Fibroblast of peridontal ligament (primary cell): ENCODE measurements around the gene CAMSAP3.

Experiments
- DNase-seq: peaks from one replicate; pipeline ENCODE4 v3.0.0-alpha.2; 2010; ENCODE audit errors: extremely low read depth

CAMSAP3 gene

GRCh38 chr19:7650148-7650547 lies 54.5 kb downstream of the CAMSAP3 start:
- no peak for DNase-seq

- DNase-seq = peak; percentile 71
These were observed 56.5 kb downstream of the CAMSAP3 start for GRCh38 chr19:7652061-7652641.

GRCh38 chr19:7654401-7654800 lies 58.7 kb downstream of the CAMSAP3 start:
- DNase-seq = no peak

DNA sequence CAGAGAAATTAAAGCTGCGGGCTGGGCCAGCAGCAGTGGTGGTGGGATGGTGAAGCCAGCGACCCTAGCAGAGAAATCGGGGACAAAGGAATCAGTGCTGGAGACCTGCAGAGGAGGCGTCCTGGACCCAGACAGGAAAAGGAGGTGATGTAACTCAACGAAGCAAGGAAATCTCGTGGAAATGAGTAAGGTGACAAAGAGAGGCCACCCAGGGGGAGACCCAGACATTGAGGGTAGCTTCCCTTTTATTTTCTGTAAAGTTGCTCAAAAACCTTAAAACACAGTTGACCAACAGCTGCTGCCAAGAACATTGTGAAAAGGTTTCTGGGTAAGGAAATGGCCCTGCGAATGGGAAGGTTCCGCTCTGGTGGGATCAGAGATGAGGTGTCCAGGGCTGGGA lies 59.9 kb downstream of the CAMSAP3 start:
- DNase-seq = no peak

DNA sequence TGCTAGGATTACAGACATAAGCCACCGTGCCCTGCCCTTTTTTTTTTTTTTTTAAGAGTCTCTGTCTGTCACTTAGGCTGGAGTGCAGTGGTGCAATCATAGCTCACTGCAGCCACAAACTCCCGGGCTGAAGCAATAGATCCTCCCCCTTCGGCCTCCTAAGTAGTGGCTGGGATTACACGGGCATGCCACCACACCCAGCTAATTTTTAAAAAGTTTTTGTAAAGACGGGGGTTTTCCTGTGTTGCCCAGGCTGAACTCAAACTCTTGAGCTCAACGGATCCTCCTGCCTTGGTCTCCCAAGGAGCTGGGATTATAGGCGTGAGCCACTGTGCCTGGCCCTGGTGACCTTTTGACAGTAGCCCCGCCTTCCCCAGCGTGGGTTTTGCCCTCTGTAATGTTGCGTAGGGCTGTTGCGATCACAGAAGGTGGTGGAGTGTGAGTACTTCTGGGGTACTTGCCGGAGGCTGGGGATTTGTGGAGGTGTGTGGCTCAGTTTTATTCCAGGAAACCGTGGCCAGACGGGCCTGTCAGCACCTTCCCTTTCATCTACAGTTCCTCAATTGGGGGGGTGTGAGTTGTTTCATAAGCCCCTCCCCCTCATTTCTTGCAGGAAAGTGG lies 61.6 kb downstream of the CAMSAP3 start:
- DNase-seq = peak; percentile 23

- peak; percentile 13 for DNase-seq
These were observed 62.6 kb downstream of the CAMSAP3 start for GRCh38 chr19:7658219-7658686.

DNA sequence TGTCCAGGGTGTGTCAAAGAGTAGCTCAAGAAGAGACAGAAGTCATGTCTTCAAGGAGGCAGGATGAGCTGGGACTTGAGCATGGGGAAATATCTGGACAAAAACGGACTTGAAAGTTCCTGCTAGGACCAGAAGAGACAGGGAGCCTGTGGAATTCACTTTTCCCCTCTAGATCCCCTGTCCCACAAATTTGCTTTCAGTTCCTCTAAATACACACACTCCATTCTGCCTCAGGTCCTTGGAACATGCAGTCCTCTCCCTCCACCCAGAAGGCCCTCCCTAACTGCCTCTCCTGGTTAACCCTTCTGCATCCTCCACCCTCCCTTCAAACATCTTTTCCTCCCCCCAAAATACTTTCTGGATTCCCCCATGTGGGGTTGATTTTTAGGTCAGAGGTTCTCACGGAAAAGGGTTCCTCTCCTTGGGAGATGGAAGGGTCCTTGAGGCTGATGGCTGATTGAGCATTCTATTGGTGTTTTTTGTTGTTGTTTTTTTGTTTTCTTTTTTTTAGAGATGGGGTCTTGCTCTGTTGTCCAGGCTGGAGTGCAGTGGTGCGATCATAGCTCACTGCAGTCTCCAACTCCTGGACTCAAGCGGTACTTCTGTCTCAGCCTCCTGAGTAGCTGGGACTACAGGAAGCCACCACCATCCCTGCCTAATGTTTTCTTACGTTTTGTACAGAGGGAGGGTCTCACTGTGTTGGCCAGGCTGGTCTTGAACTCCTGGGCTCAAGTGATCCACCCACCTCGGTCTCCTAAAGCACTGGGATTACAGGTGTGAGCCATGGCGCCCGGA lies 66.3 kb downstream of the CAMSAP3 start:
- DNase-seq = no peak

DNA sequence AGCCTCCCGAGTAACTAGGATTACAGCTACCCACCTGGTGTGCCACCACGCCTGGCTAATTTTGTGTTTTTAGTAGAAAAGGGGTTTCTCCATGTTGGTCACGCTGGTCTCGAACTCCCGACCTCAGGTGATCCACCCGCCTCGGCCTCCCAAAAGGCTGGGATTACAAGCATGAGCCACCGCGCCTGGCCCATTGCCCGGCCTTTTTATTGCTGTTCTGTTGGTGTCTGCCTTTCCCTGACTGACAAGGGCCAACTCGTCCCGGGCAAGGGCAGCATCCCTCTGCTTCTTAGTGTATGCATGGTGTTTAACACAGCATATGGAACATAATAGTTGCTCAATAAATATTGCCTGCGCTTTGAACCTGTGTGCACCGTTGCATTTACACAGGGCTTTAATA lies 67.0 kb downstream of the CAMSAP3 start:
- DNase-seq = no peak

DNA sequence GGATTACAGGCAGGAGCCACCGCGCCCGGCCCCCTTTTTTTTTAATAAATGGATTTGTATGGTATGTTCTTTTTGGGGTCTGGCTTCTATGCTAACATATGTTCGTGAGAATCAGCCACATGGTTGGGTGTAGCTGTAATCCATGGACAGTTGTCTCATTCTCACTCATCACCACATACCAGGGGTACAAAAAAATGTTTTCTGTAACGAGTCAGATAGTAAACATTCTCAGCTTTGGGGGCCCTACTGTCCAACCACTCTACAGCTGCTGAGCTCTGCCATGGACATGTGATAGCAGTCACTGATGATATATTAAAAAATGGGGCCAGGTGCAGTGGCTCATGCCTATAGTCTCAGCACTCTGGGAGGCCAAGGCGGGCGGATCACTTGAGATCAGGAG lies 68.0 kb downstream of the CAMSAP3 start:
- no peak for DNase-seq

GRCh38 chr19:7665076-7665475 lies 69.4 kb downstream of the CAMSAP3 start:
- DNase-seq = peak; percentile 88
